ENCODE measurements around the gene MTNR1A.

- no peak for TF ChIP-seq TCF12 (IDR thresholded peaks at IDR 0.05; ENCODE audit: low read depth)
- TF ChIP-seq CEBPB (IDR thresholded peaks at IDR 0.05), result no peak
- no peak for TF ChIP-seq ZBTB7A (IDR thresholded peaks at IDR 0.05; ENCODE audit: low read depth)
- TF ChIP-seq RAD21 (IDR thresholded peaks at IDR 0.05; ENCODE audit: low read depth), result no peak
- TF ChIP-seq EGR1 (IDR thresholded peaks at IDR 0.05), result no peak
- no peak for TF ChIP-seq REST (IDR thresholded peaks at IDR 0.05; ENCODE audit: low read depth)
- no peak for TF ChIP-seq NFIC (IDR thresholded peaks at IDR 0.05)
- TF ChIP-seq MAX (IDR thresholded peaks at IDR 0.05), result no peak
- TF ChIP-seq TAF1 (IDR thresholded peaks at IDR 0.05; ENCODE audit: low read depth), result no peak
- TF ChIP-seq USF1 (IDR thresholded peaks at IDR 0.05), result no peak
- TF ChIP-seq YY1 (IDR thresholded peaks at IDR 0.05; ENCODE audit: low read depth), result no peak
- no peak for TF ChIP-seq FOXM1 (IDR thresholded peaks at IDR 0.05; ENCODE audit: borderline replicate concordance, low read depth)
These were observed 37.7 kb upstream of the MTNR1A start for GRCh38 chr4:186592966-186593586.
